ENCODE measurements around the gene PHLPP1. TPM values are rescaled to one million over a fixed set of nuclear protein-coding genes. Genes with fewer than 3 reads are reported as not detected.

Gene PHLPP1
- total RNA-seq, 6 experiments from 2014 or later, result 4.5 to 7.9 (median 5.5) TPM

DNA sequence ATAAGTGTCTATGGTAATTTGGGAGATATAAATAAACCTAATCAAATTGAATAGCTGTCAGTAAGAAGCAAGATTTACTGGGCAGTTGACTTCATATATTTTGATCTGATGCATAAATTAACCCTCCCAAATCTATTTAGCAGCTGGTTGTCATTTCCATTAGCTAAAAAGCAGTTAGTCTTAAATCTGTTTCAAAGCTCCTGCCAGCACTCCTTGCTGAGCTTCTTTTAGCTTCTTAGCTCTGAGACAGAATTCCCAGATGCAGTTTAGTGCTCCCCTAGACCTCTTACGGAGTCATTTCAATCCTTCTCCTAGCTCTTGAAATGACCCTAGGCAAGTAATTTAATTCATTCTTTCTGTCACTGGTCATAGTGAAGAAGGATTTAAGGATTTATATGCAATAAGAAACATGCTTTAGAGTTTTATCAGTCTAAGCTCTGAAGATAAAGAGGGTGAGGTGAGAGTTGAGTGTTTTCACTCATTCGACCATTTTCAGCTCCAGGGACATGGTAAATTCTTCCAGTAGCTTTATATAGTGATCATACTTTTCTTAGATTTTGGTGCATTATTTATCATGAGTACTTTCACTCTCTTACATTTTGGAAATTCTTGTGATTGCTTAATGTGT, 98.9 kb downstream of the PHLPP1 start:
- peak overlapping the region; percentile 54 for H3K27ac Mint-ChIP-seq
- H3K36me3 Mint-ChIP-seq (ENCODE audit: low read depth), result no peaks in the 10 kb centered on the region
- H3K9me3 Mint-ChIP-seq, result no peaks in the 10 kb centered on the region
- no peaks in the 10 kb centered on the region for H3K27me3 Mint-ChIP-seq (ENCODE audit: insufficient read depth)
- DNase-seq, result no peak
- no peak overlapping the region for H3K4me3 Mint-ChIP-seq
- TF ChIP-seq, protein P1, sequence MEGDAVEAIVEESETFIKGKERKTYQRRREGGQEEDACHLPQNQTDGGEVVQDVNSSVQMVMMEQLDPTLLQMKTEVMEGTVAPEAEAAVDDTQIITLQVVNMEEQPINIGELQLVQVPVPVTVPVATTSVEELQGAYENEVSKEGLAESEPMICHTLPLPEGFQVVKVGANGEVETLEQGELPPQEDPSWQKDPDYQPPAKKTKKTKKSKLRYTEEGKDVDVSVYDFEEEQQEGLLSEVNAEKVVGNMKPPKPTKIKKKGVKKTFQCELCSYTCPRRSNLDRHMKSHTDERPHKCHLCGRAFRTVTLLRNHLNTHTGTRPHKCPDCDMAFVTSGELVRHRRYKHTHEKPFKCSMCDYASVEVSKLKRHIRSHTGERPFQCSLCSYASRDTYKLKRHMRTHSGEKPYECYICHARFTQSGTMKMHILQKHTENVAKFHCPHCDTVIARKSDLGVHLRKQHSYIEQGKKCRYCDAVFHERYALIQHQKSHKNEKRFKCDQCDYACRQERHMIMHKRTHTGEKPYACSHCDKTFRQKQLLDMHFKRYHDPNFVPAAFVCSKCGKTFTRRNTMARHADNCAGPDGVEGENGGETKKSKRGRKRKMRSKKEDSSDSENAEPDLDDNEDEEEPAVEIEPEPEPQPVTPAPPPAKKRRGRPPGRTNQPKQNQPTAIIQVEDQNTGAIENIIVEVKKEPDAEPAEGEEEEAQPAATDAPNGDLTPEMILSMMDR (IDR thresholded peaks at IDR 0.05), result no peak
- H3K4me1 Mint-ChIP-seq (ENCODE audit: low read depth), result peaks cover 15% of the 10 kb centered on the region

DNA sequence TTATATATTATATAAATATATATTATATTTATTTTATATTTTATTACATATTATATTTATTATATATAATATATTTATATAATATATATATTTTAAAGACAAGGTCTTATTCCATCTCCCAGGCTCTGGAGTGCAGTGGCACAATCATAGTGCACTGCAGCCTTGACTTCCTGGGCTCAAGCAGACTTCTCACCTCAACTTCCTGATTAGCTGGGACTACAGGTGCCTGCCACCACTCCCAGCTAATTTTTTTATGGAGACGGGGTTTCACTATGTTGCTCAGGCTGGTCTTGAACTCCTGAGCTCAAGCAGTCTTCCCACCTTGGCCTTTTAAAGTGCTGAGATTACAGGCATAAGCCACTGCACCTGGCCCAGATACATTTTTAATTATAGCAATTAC, 110.0 kb downstream of the PHLPP1 start:
- no peak for DNase-seq
- Mint-ChIP-seq H3K27me3 (ENCODE audit: insufficient read depth) (peaks cover 2% of the 10 kb centered on the region; the same call in 1 of the 2 replicates), H3K27ac (no peak overlapping the region), H3K36me3 (ENCODE audit: low read depth) (no peaks in the 10 kb centered on the region), H3K4me3 (no peak overlapping the region), H3K9me3 (no peaks in the 10 kb centered on the region), H3K4me1 (ENCODE audit: low read depth) (peaks cover 27% of the 10 kb centered on the region)
- TF ChIP-seq, protein P1 (IDR thresholded peaks at IDR 0.05), result no peak

GRCh38 chr18:62827397-62827796, 112.1 kb downstream of the PHLPP1 start:
- Mint-ChIP-seq H3K9me3 (no peaks in the 10 kb centered on the region), H3K27me3 (ENCODE audit: insufficient read depth) (peaks cover 2% of the 10 kb centered on the region; the same call in 1 of the 2 replicates), H3K36me3 (ENCODE audit: low read depth) (no peaks in the 10 kb centered on the region; the same call in 1 of the 2 replicates), H3K4me3 (no peak overlapping the region), H3K4me1 (ENCODE audit: low read depth) (peaks cover 34% of the 10 kb centered on the region), H3K27ac (no peak overlapping the region)
- no peak for DNase-seq
- TF ChIP-seq, protein P1 (IDR thresholded peaks at IDR 0.05), result no peak

GRCh38 chr18:62828091-62828640, 112.8 kb downstream of the PHLPP1 start:
- TF ChIP-seq, protein P1 (IDR thresholded peaks at IDR 0.05), result no peak
- no peak for DNase-seq
- H3K27me3 Mint-ChIP-seq (ENCODE audit: insufficient read depth), result peaks cover 2% of the 10 kb centered on the region; the same call in 1 of the 2 replicates
- no peak overlapping the region for H3K27ac Mint-ChIP-seq
- no peak overlapping the region for H3K4me3 Mint-ChIP-seq
- no peaks in the 10 kb centered on the region for H3K9me3 Mint-ChIP-seq
- H3K4me1 Mint-ChIP-seq (ENCODE audit: low read depth), result peaks cover 33% of the 10 kb centered on the region
- no peaks in the 10 kb centered on the region; the same call in 1 of the 2 replicates for H3K36me3 Mint-ChIP-seq (ENCODE audit: low read depth)

GRCh38 chr18:62828852-62829251, 113.5 kb downstream of the PHLPP1 start:
- TF ChIP-seq, protein P1 (IDR thresholded peaks at IDR 0.05), result no peak
- H3K9me3 Mint-ChIP-seq, result no peaks in the 10 kb centered on the region
- no peak for DNase-seq
- H3K36me3 Mint-ChIP-seq (ENCODE audit: low read depth), result no peaks in the 10 kb centered on the region; the same call in 1 of the 2 replicates
- no peak overlapping the region for H3K27ac Mint-ChIP-seq
- H3K4me3 Mint-ChIP-seq, result no peak overlapping the region
- H3K27me3 Mint-ChIP-seq (ENCODE audit: insufficient read depth), result peaks cover 2% of the 10 kb centered on the region; the same call in 1 of the 2 replicates
- peaks cover 33% of the 10 kb centered on the region for H3K4me1 Mint-ChIP-seq (ENCODE audit: low read depth)
